AG04450 (cell line): ENCODE data around the gene YTHDC2. TPM values are rescaled to one million over a fixed set of nuclear protein-coding genes. Genes with fewer than 3 reads are reported as not detected.

Source experiments
- CTCF ChIA-PET: fragments of 300-600, 350-600 bp; formaldehyde crosslinking; extraction: SDS; loops from one replicate; lab custom pipeline; 2022; ENCODE audit warnings: antibody characterized with exemption, inconsistent platforms; lab: Charles Lee
- POLR2A ChIA-PET: fragments of 350-600 bp; formaldehyde crosslinking; extraction: SDS; loops from one replicate; lab custom pipeline; 2021; ENCODE audit warnings: antibody characterized with exemption, inconsistent platforms; lab: Yijun Ruan, JAX
- DNase-seq: peaks from one replicate; pipeline ENCODE4 v3.0.0-alpha.2; 2011; ENCODE audit warnings: low read depth, low spot score
- H3K27ac ChIP-seq: one replicate; pipeline ENCODE4 v1.5.1; 2012; ENCODE audit warnings: low read depth, low read length, control low read depth
- H3K27me3 ChIP-seq: one replicate; pipeline ENCODE4 v1.6.0; 2012; ENCODE audit warnings: low read length; ENCODE audit not compliant: control insufficient read depth, insufficient read depth
- H3K4me3 ChIP-seq: 2 replicates; pipeline ENCODE4 v1.5.1; 2011; ENCODE audit warnings: mild to moderate bottlenecking, low read depth, low read length, control low read depth
- H3K9me3 ChIP-seq: 2 replicates; pipeline ENCODE4 v1.5.1; 2012; ENCODE audit warnings: low read length; ENCODE audit not compliant: control insufficient read depth, insufficient read depth
- CTCF ChIP-seq: IDR thresholded peaks from 2 replicates; pipeline ENCODE4 v1.5.1; 2011; ENCODE audit warnings: low read depth, low read length, control low read depth, inconsistent platforms
- polyA plus RNA-seq: library from polyadenylated mRNA; depleted of rRNA; stranded (reverse); fragments of >200 nt; gene quantifications from 2 replicates; pipeline ENCODE4 v1.2.3, GENCODE V29; 2011

Gene YTHDC2
- polyA plus RNA-seq, 1 experiment = 10.7 TPM

- CTCF ChIA-PET = no interaction called here
- DNase-seq = no peak
- POLR2A ChIA-PET = no interaction called here
Measured at GRCh38 chr5:113503146-113503545, 10.3 kb upstream of the YTHDC2 start.

GRCh38 chr5:113505181-113505580 is 8.3 kb upstream of the YTHDC2 start:
- Histone ChIP-seq H3K27ac (no peak overlapping the region), H3K9me3 (no peaks in the 10 kb centered on the region), H3K4me3 (no peak overlapping the region), H3K27me3 (no peaks in the 10 kb centered on the region)
- no peak for DNase-seq
- CTCF ChIA-PET = no interaction called here
- TF ChIP-seq CTCF = no peak
- POLR2A ChIA-PET = no interaction called here

More at GRCh38 chr5:113503146-113503545, 10.3 kb upstream of the YTHDC2 start:
- TF ChIP-seq CTCF = no peak
- H3K27me3 ChIP-seq = no peaks in the 10 kb centered on the region
- H3K9me3 ChIP-seq = no peaks in the 10 kb centered on the region
- no peak overlapping the region for H3K27ac ChIP-seq
- no peak overlapping the region for H3K4me3 ChIP-seq

GRCh38 chr5:113507601-113508000 is 5.9 kb upstream of the YTHDC2 start:
- ChIA-PET CTCF (interaction anchor here (1.6 to 2.7 kb wide), 2 partner anchors 10 to 512 kb away, joined by 4 to 17 read pairs; no protein-coding TSS in a partner anchor), POLR2A (no interaction called here)
- Histone ChIP-seq H3K4me3 (no peak overlapping the region), H3K9me3 (no peaks in the 10 kb centered on the region), H3K27me3 (no peaks in the 10 kb centered on the region), H3K27ac (no peak overlapping the region)
- no peak for TF ChIP-seq CTCF
- DNase-seq = no peak

- no peak for TF ChIP-seq CTCF
- CTCF ChIA-PET = interaction anchor here (4.2 to 5.5 kb wide), 2 partner anchors 129 to 513 kb away, joined by 50 to 74 read pairs; no protein-coding TSS in a partner anchor
Measured at GRCh38 chr5:113508756-113509155, 4.7 kb upstream of the YTHDC2 start.

GRCh38 chr5:113510836-113511451 is 2.5 kb upstream of the YTHDC2 start:
- peak; percentile 57 for TF ChIP-seq CTCF
- ChIA-PET POLR2A (no interaction called here), CTCF (interaction anchor here (0.5 to 5.5 kb wide), 24 partner anchors 11 to 663 kb away, joined by 3 to 74 read pairs (median 4); partner anchors contain the start of gene DCP2)
- Histone ChIP-seq H3K27ac (no peak overlapping the region), H3K27me3 (no peaks in the 10 kb centered on the region), H3K9me3 (no peaks in the 10 kb centered on the region; the same call in 1 of the 2 replicates), H3K4me3 (no peak overlapping the region)
- DNase-seq = no peak

More at GRCh38 chr5:113508756-113509155, 4.7 kb upstream of the YTHDC2 start:
- Histone ChIP-seq H3K27ac (no peak overlapping the region), H3K4me3 (no peak overlapping the region), H3K27me3 (no peaks in the 10 kb centered on the region), H3K9me3 (no peaks in the 10 kb centered on the region; the same call in 1 of the 2 replicates)
- DNase-seq = no peak
- POLR2A ChIA-PET = no interaction called here
